Measurements from ENCODE around the gene MYL7. TPM values are rescaled to one million over a fixed set of nuclear protein-coding genes. Genes with fewer than 3 reads are reported as not detected.

Gene MYL7
- total and polyA plus RNA-seq, 4 experiments from 2014 or later, result not detected

- no peaks in the 10 kb centered on the region for H3K9me3 Mint-ChIP-seq
- no peaks in the 10 kb centered on the region for H3K36me3 Mint-ChIP-seq
- Histone ChIP-seq H3K4me1 (ENCODE audit: insufficient read depth, low read length) (no peaks in the 10 kb centered on the region), H3K36me3 (ENCODE audit: insufficient read depth, low read length) (no peaks in the 10 kb centered on the region), H3K27me3 (ENCODE audit: insufficient read depth, low read length) (no peaks in the 10 kb centered on the region), H3K27ac (ENCODE audit: low read depth, low read length) (no peak overlapping the region), H3K4me3 (ENCODE audit: low read length in 2 of 2) (no peak overlapping the region), H3K9me3 (ENCODE audit: control insufficient read depth in 1 of 2, low read length in 2 of 2) (no peaks in the 10 kb centered on the region)
- H3K27ac Mint-ChIP-seq, result no peak overlapping the region
- H3K4me1 Mint-ChIP-seq, result no peaks in the 10 kb centered on the region
- no peak overlapping the region for H3K4me3 Mint-ChIP-seq
- POLR2A ChIA-PET (ENCODE audit: partially characterized antibody), result no interaction called here
- intact Hi-C loops (cut with micrococcal nuclease), result no loop called here
- CTCF ChIA-PET (ENCODE audit: partially characterized antibody), result no interaction called here
- DNase-seq, result no peak
- H3K27me3 Mint-ChIP-seq, result peaks cover 1 to 6% of the 10 kb centered on the region in 2 donors
Measured at GRCh38 chr7:44158096-44158872, 17.2 kb upstream of the MYL7 start.

GRCh38 chr7:44157116-44158080 is 16.3 kb upstream of the MYL7 start:
- Histone ChIP-seq H3K4me3 (ENCODE audit: low read length in 2 of 2) (no peak overlapping the region), H3K9me3 (ENCODE audit: control insufficient read depth in 1 of 2, low read length in 2 of 2) (no peaks in the 10 kb centered on the region), H3K27me3 (ENCODE audit: insufficient read depth, low read length) (no peaks in the 10 kb centered on the region), H3K27ac (ENCODE audit: low read depth, low read length) (no peak overlapping the region), H3K36me3 (ENCODE audit: insufficient read depth, low read length) (no peaks in the 10 kb centered on the region), H3K4me1 (ENCODE audit: insufficient read depth, low read length) (no peaks in the 10 kb centered on the region)
- intact Hi-C loops (cut with micrococcal nuclease), result no loop called here
- Mint-ChIP-seq H3K27ac (no peak overlapping the region), H3K9me3 (no peaks in the 10 kb centered on the region), H3K36me3 (no peaks in the 10 kb centered on the region), H3K4me3 (no peak overlapping the region), H3K4me1 (no peaks in the 10 kb centered on the region), H3K27me3 (peaks cover 1 to 4% of the 10 kb centered on the region in 2 donors)
- no peak for DNase-seq
- POLR2A ChIA-PET (ENCODE audit: partially characterized antibody), result no interaction called here
- CTCF ChIA-PET (ENCODE audit: partially characterized antibody), result no interaction called here

- H3K27ac Mint-ChIP-seq, result no peak overlapping the region
- no peaks in the 10 kb centered on the region for H3K4me1 Mint-ChIP-seq
- Histone ChIP-seq H3K4me1 (ENCODE audit: insufficient read depth, low read length) (no peaks in the 10 kb centered on the region), H3K36me3 (ENCODE audit: insufficient read depth, low read length) (no peaks in the 10 kb centered on the region), H3K9me3 (ENCODE audit: control insufficient read depth in 1 of 2, low read length in 2 of 2) (no peaks in the 10 kb centered on the region), H3K4me3 (ENCODE audit: low read length in 2 of 2) (no peak overlapping the region), H3K27ac (ENCODE audit: low read depth, low read length) (no peak overlapping the region), H3K27me3 (ENCODE audit: insufficient read depth, low read length) (no peaks in the 10 kb centered on the region)
- ChIA-PET POLR2A (ENCODE audit: partially characterized antibody) (no interaction called here), CTCF (ENCODE audit: partially characterized antibody) (no interaction called here)
- intact Hi-C loops (cut with micrococcal nuclease), result no loop called here
- no peak for DNase-seq
- H3K4me3 Mint-ChIP-seq, result no peak overlapping the region
- no peaks in the 10 kb centered on the region for H3K9me3 Mint-ChIP-seq
- peaks cover 1% of the 10 kb centered on the region in 2 donors for H3K27me3 Mint-ChIP-seq
- H3K36me3 Mint-ChIP-seq, result no peaks in the 10 kb centered on the region
Measured at GRCh38 chr7:44156453-44157010, 15.4 kb upstream of the MYL7 start.

GRCh38 chr7:44155191-44156185 is 14.4 kb upstream of the MYL7 start:
- peaks cover 1% of the 10 kb centered on the region in 2 donors for H3K27me3 Mint-ChIP-seq
- POLR2A ChIA-PET (ENCODE audit: partially characterized antibody), result no interaction called here
- Histone ChIP-seq H3K36me3 (ENCODE audit: insufficient read depth, low read length) (no peaks in the 10 kb centered on the region), H3K27ac (ENCODE audit: low read depth, low read length) (no peak overlapping the region), H3K4me3 (ENCODE audit: low read length in 2 of 2) (no peak overlapping the region), H3K4me1 (ENCODE audit: insufficient read depth, low read length) (no peaks in the 10 kb centered on the region), H3K27me3 (ENCODE audit: insufficient read depth, low read length) (no peaks in the 10 kb centered on the region), H3K9me3 (ENCODE audit: control insufficient read depth in 1 of 2, low read length in 2 of 2) (no peaks in the 10 kb centered on the region)
- no peaks in the 10 kb centered on the region for H3K4me1 Mint-ChIP-seq
- peak overlapping the region in 1 of 7 donors; percentile 35 for H3K27ac Mint-ChIP-seq
- no peak overlapping the region for H3K4me3 Mint-ChIP-seq
- intact Hi-C loops (cut with micrococcal nuclease), result no loop called here
- no peaks in the 10 kb centered on the region for H3K9me3 Mint-ChIP-seq
- CTCF ChIA-PET (ENCODE audit: partially characterized antibody), result no interaction called here
- DNase-seq, result no peak
- no peaks in the 10 kb centered on the region for H3K36me3 Mint-ChIP-seq

GRCh38 chr7:44154703-44155102 is 13.6 kb upstream of the MYL7 start:
- ChIA-PET POLR2A (ENCODE audit: partially characterized antibody) (no interaction called here), CTCF (ENCODE audit: partially characterized antibody) (no interaction called here)
- no peak overlapping the region for H3K27ac Mint-ChIP-seq
- H3K27ac ChIP-seq (ENCODE audit: low read depth, low read length), result no peak overlapping the region
- H3K4me1 ChIP-seq (ENCODE audit: insufficient read depth, low read length), result no peaks in the 10 kb centered on the region
- H3K9me3 ChIP-seq (ENCODE audit: control insufficient read depth in 1 of 2, low read length in 2 of 2), result no peaks in the 10 kb centered on the region
- H3K27me3 ChIP-seq (ENCODE audit: insufficient read depth, low read length), result no peaks in the 10 kb centered on the region
- no peaks in the 10 kb centered on the region for H3K36me3 ChIP-seq (ENCODE audit: insufficient read depth, low read length)
- no peak overlapping the region for H3K4me3 Mint-ChIP-seq
- H3K36me3 Mint-ChIP-seq, result no peaks in the 10 kb centered on the region
- H3K9me3 Mint-ChIP-seq, result no peaks in the 10 kb centered on the region
- H3K27me3 Mint-ChIP-seq, result peaks cover 1% of the 10 kb centered on the region in 2 donors
- intact Hi-C loops (cut with micrococcal nuclease), result no loop called here
- H3K4me1 Mint-ChIP-seq, result no peaks in the 10 kb centered on the region
- DNase-seq, result no peak
- H3K4me3 ChIP-seq (ENCODE audit: low read length in 2 of 2), result no peak overlapping the region

GRCh38 chr7:44153948-44154335 is 12.8 kb upstream of the MYL7 start:
- CTCF ChIA-PET (ENCODE audit: partially characterized antibody), result no interaction called here
- Mint-ChIP-seq H3K27ac (peak overlapping the region in 1 of 7 donors; percentile 7), H3K9me3 (no peaks in the 10 kb centered on the region), H3K36me3 (no peaks in the 10 kb centered on the region), H3K27me3 (peaks cover 0 to 1% of the 10 kb centered on the region in 2 donors), H3K4me3 (no peak overlapping the region), H3K4me1 (no peaks in the 10 kb centered on the region)
- H3K4me1 ChIP-seq (ENCODE audit: insufficient read depth, low read length), result no peaks in the 10 kb centered on the region
- POLR2A ChIA-PET (ENCODE audit: partially characterized antibody), result no interaction called here
- no peaks in the 10 kb centered on the region for H3K27me3 ChIP-seq (ENCODE audit: insufficient read depth, low read length)
- intact Hi-C loops (cut with micrococcal nuclease), result no loop called here
- H3K9me3 ChIP-seq (ENCODE audit: control insufficient read depth in 1 of 2, low read length in 2 of 2), result no peaks in the 10 kb centered on the region
- H3K4me3 ChIP-seq (ENCODE audit: low read length in 2 of 2), result no peak overlapping the region
- H3K36me3 ChIP-seq (ENCODE audit: insufficient read depth, low read length), result no peaks in the 10 kb centered on the region
- no peak for DNase-seq
- no peak overlapping the region for H3K27ac ChIP-seq (ENCODE audit: low read depth, low read length)
